ENCODE measurements around the gene SCGB1D1. TPM values are rescaled to one million over a fixed set of nuclear protein-coding genes. Genes with fewer than 3 reads are reported as not detected.
"Not testable (repeated sequence)": the region's sequence is repeated elsewhere in the genome, so short reads cannot be mapped to it uniquely, and the experiment has no call there.

The SCGB1D1 gene
- total RNA-seq, 1 donor from 2014 or later = not detected

GRCh38 chr11:62193952-62194351 is 3.9 kb downstream of the SCGB1D1 start:
- Histone ChIP-seq H3K27ac (ENCODE audit: low read depth, low read length) (no peak overlapping the region), H3K4me3 (ENCODE audit: low read length in 3 of 3) (no peak overlapping the region), H3K9ac (ENCODE audit: low read depth in 1 of 3, low read length in 3 of 3) (no peak overlapping the region), H3K9me3 (ENCODE audit: control insufficient read depth in 3 of 3, low read length in 3 of 3) (no peaks in the 10 kb centered on the region), H3K36me3 (ENCODE audit: control insufficient read depth in 3 of 3, insufficient read depth in 3 of 3, low read length in 3 of 3) (no peaks in the 10 kb centered on the region), H3K4me1 (ENCODE audit: control insufficient read depth in 3 of 3, insufficient read depth in 3 of 3, low read length in 3 of 3) (no peaks in the 10 kb centered on the region), H3K27me3 (ENCODE audit: control insufficient read depth in 3 of 3, insufficient read depth in 3 of 3, low read length in 3 of 3) (peaks cover 29 to 38% (median 34%) of the 10 kb centered on the region in 3 donors)

- not testable (repeated sequence) for H3K36me3 ChIP-seq (ENCODE audit: control insufficient read depth in 3 of 3, insufficient read depth in 3 of 3, low read length in 3 of 3); H3K9ac ChIP-seq (ENCODE audit: low read depth in 1 of 3, low read length in 3 of 3); H3K4me1 ChIP-seq (ENCODE audit: control insufficient read depth in 3 of 3, insufficient read depth in 3 of 3, low read length in 3 of 3); H3K4me3 ChIP-seq (ENCODE audit: low read length in 3 of 3); H3K27ac ChIP-seq (ENCODE audit: low read depth, low read length); H3K9me3 ChIP-seq (ENCODE audit: control insufficient read depth in 3 of 3, low read length in 3 of 3)
- H3K27me3 ChIP-seq (ENCODE audit: control insufficient read depth in 3 of 3, insufficient read depth in 3 of 3, low read length in 3 of 3) = peaks cover 27 to 29% (median 29%) of the 10 kb centered on the region in 3 donors
These were observed 5.0 kb downstream of the SCGB1D1 start for GRCh38 chr11:62195010-62195409.

GRCh38 chr11:62195945-62196344 is 5.9 kb downstream of the SCGB1D1 start:
- Histone ChIP-seq H3K9me3 (ENCODE audit: control insufficient read depth in 3 of 3, low read length in 3 of 3) (no peaks in the 10 kb centered on the region), H3K4me1 (ENCODE audit: control insufficient read depth in 3 of 3, insufficient read depth in 3 of 3, low read length in 3 of 3) (no peaks in the 10 kb centered on the region), H3K9ac (ENCODE audit: low read depth in 1 of 3, low read length in 3 of 3) (no peak overlapping the region), H3K36me3 (ENCODE audit: control insufficient read depth in 3 of 3, insufficient read depth in 3 of 3, low read length in 3 of 3) (no peaks in the 10 kb centered on the region), H3K27ac (ENCODE audit: low read depth, low read length) (no peak overlapping the region), H3K4me3 (ENCODE audit: low read length in 3 of 3) (no peak overlapping the region), H3K27me3 (ENCODE audit: control insufficient read depth in 3 of 3, insufficient read depth in 3 of 3, low read length in 3 of 3) (peaks cover 26% of the 10 kb centered on the region in 3 donors)

GRCh38 chr11:62197400-62197799 is 7.4 kb downstream of the SCGB1D1 start:
- not testable (repeated sequence) for H3K4me1 ChIP-seq (ENCODE audit: control insufficient read depth in 3 of 3, insufficient read depth in 3 of 3, low read length in 3 of 3); H3K36me3 ChIP-seq (ENCODE audit: control insufficient read depth in 3 of 3, insufficient read depth in 3 of 3, low read length in 3 of 3); H3K4me3 ChIP-seq (ENCODE audit: low read length in 3 of 3); H3K27ac ChIP-seq (ENCODE audit: low read depth, low read length); H3K9ac ChIP-seq (ENCODE audit: low read depth in 1 of 3, low read length in 3 of 3); H3K9me3 ChIP-seq (ENCODE audit: control insufficient read depth in 3 of 3, low read length in 3 of 3)
- peaks cover 18 to 26% (median 25%) of the 10 kb centered on the region in 3 donors for H3K27me3 ChIP-seq (ENCODE audit: control insufficient read depth in 3 of 3, insufficient read depth in 3 of 3, low read length in 3 of 3)

- H3K4me3 ChIP-seq (ENCODE audit: low read length in 3 of 3) = no peak overlapping the region
- H3K36me3 ChIP-seq (ENCODE audit: control insufficient read depth in 3 of 3, insufficient read depth in 3 of 3, low read length in 3 of 3) = no peaks in the 10 kb centered on the region
- no peak overlapping the region for H3K9ac ChIP-seq (ENCODE audit: low read depth in 1 of 3, low read length in 3 of 3)
- H3K27ac ChIP-seq (ENCODE audit: low read depth, low read length) = no peak overlapping the region
- H3K9me3 ChIP-seq (ENCODE audit: control insufficient read depth in 3 of 3, low read length in 3 of 3) = no peaks in the 10 kb centered on the region
- no peaks in the 10 kb centered on the region for H3K4me1 ChIP-seq (ENCODE audit: control insufficient read depth in 3 of 3, insufficient read depth in 3 of 3, low read length in 3 of 3)
- peaks cover 4 to 8% (median 7%) of the 10 kb centered on the region in 3 donors for H3K27me3 ChIP-seq (ENCODE audit: control insufficient read depth in 3 of 3, insufficient read depth in 3 of 3, low read length in 3 of 3)
These were observed 11.4 kb downstream of the SCGB1D1 start for GRCh38 chr11:62201376-62201775.

GRCh38 chr11:62202910-62203309 is 12.9 kb downstream of the SCGB1D1 start:
- Histone ChIP-seq H3K27me3 (ENCODE audit: control insufficient read depth in 3 of 3, insufficient read depth in 3 of 3, low read length in 3 of 3) (peaks cover 4 to 7% (median 4%) of the 10 kb centered on the region in 3 donors), H3K9ac (ENCODE audit: low read depth in 1 of 3, low read length in 3 of 3) (no peak overlapping the region)

GRCh38 chr11:62204430-62204829 is 14.4 kb downstream of the SCGB1D1 start:
- Histone ChIP-seq H3K9ac (ENCODE audit: low read depth in 1 of 3, low read length in 3 of 3) (no peak overlapping the region), H3K27me3 (ENCODE audit: control insufficient read depth in 3 of 3, insufficient read depth in 3 of 3, low read length in 3 of 3) (peaks cover 1 to 4% (median 3%) of the 10 kb centered on the region in 3 donors), H3K27ac (ENCODE audit: low read depth, low read length) (no peak overlapping the region), H3K4me1 (ENCODE audit: control insufficient read depth in 3 of 3, insufficient read depth in 3 of 3, low read length in 3 of 3) (no peaks in the 10 kb centered on the region), H3K9me3 (ENCODE audit: control insufficient read depth in 3 of 3, low read length in 3 of 3) (no peaks in the 10 kb centered on the region), H3K4me3 (ENCODE audit: low read length in 3 of 3) (no peak overlapping the region), H3K36me3 (ENCODE audit: control insufficient read depth in 3 of 3, insufficient read depth in 3 of 3, low read length in 3 of 3) (no peaks in the 10 kb centered on the region)

More at GRCh38 chr11:62202910-62203309, 12.9 kb downstream of the SCGB1D1 start:
- Histone ChIP-seq H3K36me3 (ENCODE audit: control insufficient read depth in 3 of 3, insufficient read depth in 3 of 3, low read length in 3 of 3) (no peaks in the 10 kb centered on the region), H3K4me3 (ENCODE audit: low read length in 3 of 3) (no peak overlapping the region), H3K9me3 (ENCODE audit: control insufficient read depth in 3 of 3, low read length in 3 of 3) (no peaks in the 10 kb centered on the region), H3K27ac (ENCODE audit: low read depth, low read length) (no peak overlapping the region), H3K4me1 (ENCODE audit: control insufficient read depth in 3 of 3, insufficient read depth in 3 of 3, low read length in 3 of 3) (no peaks in the 10 kb centered on the region)

GRCh38 chr11:62205441-62205840 is 15.4 kb downstream of the SCGB1D1 start:
- no peak overlapping the region for H3K9ac ChIP-seq (ENCODE audit: low read depth in 1 of 3, low read length in 3 of 3)
- H3K27ac ChIP-seq (ENCODE audit: low read depth, low read length) = no peak overlapping the region
- peaks cover 0 to 4% (median 3%) of the 10 kb centered on the region in 3 donors for H3K27me3 ChIP-seq (ENCODE audit: control insufficient read depth in 3 of 3, insufficient read depth in 3 of 3, low read length in 3 of 3)

GRCh38 chr11:62206276-62207066 is 16.5 kb downstream of the SCGB1D1 start:
- not testable (repeated sequence) for H3K36me3 ChIP-seq (ENCODE audit: control insufficient read depth in 3 of 3, insufficient read depth in 3 of 3, low read length in 3 of 3); H3K4me3 ChIP-seq (ENCODE audit: low read length in 3 of 3); H3K9me3 ChIP-seq (ENCODE audit: control insufficient read depth in 3 of 3, low read length in 3 of 3); H3K9ac ChIP-seq (ENCODE audit: low read depth in 1 of 3, low read length in 3 of 3); H3K27me3 ChIP-seq (ENCODE audit: control insufficient read depth in 3 of 3, insufficient read depth in 3 of 3, low read length in 3 of 3); H3K4me1 ChIP-seq (ENCODE audit: control insufficient read depth in 3 of 3, insufficient read depth in 3 of 3, low read length in 3 of 3); H3K27ac ChIP-seq (ENCODE audit: low read depth, low read length)

More at GRCh38 chr11:62205441-62205840, 15.4 kb downstream of the SCGB1D1 start:
- no peaks in the 10 kb centered on the region for H3K9me3 ChIP-seq (ENCODE audit: control insufficient read depth in 3 of 3, low read length in 3 of 3)
- no peaks in the 10 kb centered on the region for H3K36me3 ChIP-seq (ENCODE audit: control insufficient read depth in 3 of 3, insufficient read depth in 3 of 3, low read length in 3 of 3)
- no peaks in the 10 kb centered on the region for H3K4me1 ChIP-seq (ENCODE audit: control insufficient read depth in 3 of 3, insufficient read depth in 3 of 3, low read length in 3 of 3)
- no peak overlapping the region for H3K4me3 ChIP-seq (ENCODE audit: low read length in 3 of 3)

- H3K36me3 ChIP-seq (ENCODE audit: control insufficient read depth in 3 of 3, insufficient read depth in 3 of 3, low read length in 3 of 3) = no peaks in the 10 kb centered on the region
- no peak overlapping the region for H3K9ac ChIP-seq (ENCODE audit: low read depth in 1 of 3, low read length in 3 of 3)
- H3K4me1 ChIP-seq (ENCODE audit: control insufficient read depth in 3 of 3, insufficient read depth in 3 of 3, low read length in 3 of 3) = no peaks in the 10 kb centered on the region
- no peak overlapping the region for H3K4me3 ChIP-seq (ENCODE audit: low read length in 3 of 3)
- no peak overlapping the region for H3K27ac ChIP-seq (ENCODE audit: low read depth, low read length)
- no peaks in the 10 kb centered on the region for H3K9me3 ChIP-seq (ENCODE audit: control insufficient read depth in 3 of 3, low read length in 3 of 3)
- H3K27me3 ChIP-seq (ENCODE audit: control insufficient read depth in 3 of 3, insufficient read depth in 3 of 3, low read length in 3 of 3) = peaks cover 0 to 3% (median 0%) of the 10 kb centered on the region in 3 donors
These were observed 18.7 kb downstream of the SCGB1D1 start for GRCh38 chr11:62208785-62209144.

Data from skeletal muscle tissue (tissue), 4 donors.